HT-29 (cell line): ENCODE measurements around the gene RSPH1. TPM values are rescaled to one million over a fixed set of nuclear protein-coding genes. Genes with fewer than 3 reads are reported as not detected.
"Not testable (repeated sequence)": the region's sequence is repeated elsewhere in the genome, so short reads cannot be mapped to it uniquely, and the experiment has no call there.

ENCODE experiments used
- DNase-seq: peaks from one replicate; pipeline ENCODE4 v3.0.0-alpha.2; 2015; ENCODE audit warnings: low spot score
- total RNA-seq: library from RNA; depleted of rRNA; stranded (reverse); fragments of >200 nt; shearing (Covaris generic); gene quantifications from 2 replicates; pipeline ENCODE4 v1.2.3, GENCODE V29; 2014

RSPH1 gene
- total RNA-seq, 1 experiment from 2014 or later = 2.7 TPM

DNA sequence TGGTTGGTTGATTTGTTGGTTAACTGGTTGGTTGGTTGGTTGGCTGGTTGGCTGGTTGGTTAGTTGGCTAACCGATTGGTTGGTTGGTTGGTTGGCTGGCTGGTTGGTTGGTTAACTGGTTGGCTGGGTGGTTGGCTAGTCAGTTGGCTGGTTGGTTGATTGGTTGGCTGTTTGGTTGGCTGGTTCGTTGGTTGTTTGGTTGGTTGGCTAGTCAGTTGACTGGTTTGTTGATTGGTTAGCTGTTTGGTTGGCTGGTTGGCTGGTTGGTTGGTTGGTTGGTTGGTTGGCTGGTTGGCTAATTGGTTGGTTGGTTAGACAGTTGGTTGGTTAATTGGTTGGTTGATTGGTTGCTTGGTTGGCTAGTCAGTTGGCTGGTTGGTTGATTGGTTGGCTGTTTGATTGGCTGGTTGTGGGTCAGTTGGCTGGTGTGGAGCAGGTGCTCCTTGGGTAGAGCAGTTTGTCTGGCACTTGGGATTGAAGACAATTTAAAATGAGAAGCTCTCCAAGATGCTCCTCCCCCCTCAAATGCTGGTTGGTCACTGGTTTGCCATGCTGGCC, 6.9 kb downstream of the RSPH1 start:
- no peak for DNase-seq

DNA sequence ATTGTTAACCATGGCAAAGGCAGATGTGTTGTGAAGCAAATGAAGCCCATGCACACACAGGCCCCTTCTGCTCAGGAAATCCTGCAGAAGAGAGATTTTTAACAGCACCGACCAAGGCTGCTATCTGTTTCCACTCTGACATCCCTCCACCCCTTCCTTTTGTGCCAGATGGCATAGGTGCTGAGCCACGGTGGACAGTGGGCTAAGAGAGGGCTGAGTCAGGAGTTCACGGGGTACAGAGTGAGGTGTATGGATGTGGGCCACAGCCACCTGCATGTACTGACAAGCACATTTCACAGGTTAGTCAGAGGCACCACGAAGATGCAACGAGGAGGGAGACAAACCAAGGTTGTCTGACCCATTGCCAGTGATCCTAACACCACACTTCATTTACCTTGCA, 9.5 kb downstream of the RSPH1 start:
- DNase-seq = no peak

DNA sequence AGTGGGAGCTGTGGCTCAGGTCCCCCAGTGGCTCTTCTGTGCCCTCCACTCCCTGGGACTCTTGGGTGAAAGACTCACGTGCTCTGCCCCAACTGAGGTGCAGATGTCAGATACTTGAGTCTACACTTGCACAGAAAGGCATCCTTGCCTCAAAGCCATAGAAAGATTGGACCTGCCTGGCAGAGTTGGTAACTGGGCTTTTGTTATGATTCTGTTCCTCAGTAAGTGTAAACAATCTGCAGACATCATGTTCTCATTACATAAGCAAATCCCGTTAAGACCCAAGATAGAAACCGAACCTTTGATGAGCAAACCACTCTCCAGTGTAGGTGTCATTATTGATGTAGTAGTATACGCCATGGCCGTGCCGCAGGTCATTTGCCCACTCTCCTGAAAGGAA, 10.0 kb downstream of the RSPH1 start:
- DNase-seq = no peak

DNA sequence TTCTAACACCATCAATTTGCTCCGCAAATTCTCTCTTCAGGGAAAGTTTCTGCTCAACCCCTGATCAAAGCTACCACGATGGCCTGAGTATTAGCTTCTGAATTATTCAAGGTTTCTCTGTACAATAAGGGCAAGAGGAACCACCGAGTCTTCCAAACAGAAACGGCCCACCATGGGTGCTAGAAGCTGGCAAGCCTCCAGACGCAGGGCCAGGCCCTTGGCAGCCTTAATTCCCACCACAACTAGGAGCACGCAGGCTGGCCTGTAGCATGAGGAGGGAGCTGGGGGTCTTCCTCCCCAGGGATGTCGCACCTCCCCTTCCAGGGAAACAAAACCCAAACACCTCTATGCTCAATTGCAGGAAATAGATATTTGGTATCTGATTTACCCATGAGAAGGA, 11.1 kb downstream of the RSPH1 start:
- no peak for DNase-seq

DNA sequence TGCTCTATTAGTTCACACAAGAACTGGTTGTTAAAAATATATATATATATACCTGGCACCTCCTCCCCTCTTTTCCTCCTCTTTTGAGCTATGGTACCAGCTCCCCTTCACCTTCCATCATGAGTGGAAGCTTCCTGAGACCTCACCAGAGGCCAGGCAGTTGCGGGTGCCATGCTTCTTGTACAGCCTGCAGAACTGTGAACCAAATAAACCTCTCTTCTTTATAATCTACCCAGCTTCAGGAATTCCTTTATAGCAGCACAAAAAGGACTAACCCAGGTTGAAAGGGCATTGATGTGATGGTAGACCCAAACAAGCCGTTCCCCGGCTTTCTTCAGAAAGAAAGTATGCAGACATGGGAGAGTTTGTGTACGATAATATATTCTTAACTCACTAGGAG, 14.9 kb downstream of the RSPH1 start:
- no peak for DNase-seq

DNA sequence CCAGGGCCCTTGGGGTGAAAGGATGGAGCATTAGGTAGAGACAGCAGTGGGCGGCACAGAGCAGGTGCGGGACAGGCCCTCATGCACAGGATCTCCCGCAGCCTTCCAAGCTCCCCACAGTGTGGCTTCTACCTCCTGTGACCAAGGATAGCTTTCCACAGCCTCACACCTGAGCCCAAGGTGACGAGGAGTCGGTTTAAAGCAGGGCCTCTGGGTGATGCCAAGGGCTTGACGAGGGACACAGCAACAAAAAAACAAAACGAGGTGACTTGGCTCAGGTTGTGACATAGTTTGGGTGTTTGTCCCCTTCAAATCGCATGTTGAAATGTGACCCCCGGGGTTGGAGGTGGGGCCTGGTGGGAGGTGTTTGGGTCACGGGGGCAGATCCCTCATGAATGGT, 15.3 kb downstream of the RSPH1 start:
- DNase-seq = no peak

DNA sequence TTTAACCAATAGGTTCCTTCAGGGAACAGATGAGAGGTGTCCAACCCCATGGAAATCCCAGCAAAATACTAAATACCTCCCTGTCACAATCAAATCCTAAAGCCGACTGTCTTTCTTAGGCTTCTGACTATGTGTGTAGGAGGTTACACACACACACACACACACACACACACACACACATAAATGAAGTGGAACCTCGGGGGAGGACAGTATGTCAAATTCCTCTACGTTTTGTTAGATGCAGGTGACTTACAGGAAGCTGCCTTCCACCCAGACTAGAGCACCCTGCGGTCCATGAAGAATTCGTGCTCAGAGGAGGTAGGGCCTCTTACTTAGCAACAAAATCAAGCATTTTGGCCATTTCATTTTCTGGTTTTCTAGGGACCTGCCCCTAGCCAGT, 16.4 kb downstream of the RSPH1 start:
- DNase-seq = no peak

DNA sequence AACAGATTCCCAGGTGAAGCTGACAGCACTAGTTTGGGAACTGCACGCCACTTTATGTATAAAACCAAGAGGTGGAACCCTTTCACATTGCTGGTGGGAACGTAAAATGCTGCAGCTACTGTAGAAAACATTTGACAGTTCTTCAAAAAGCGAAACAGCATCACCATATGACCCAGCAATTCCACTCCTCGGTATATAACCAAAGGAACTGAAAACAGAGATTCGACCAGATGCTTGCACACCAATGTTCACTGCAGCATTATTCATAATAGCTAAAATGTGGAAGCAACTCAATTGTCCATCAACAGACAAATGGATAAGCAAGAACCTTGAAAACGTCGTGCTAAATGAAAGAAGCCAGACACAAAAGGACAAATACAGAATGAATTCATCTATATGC, 17.5 kb downstream of the RSPH1 start:
- no peak for DNase-seq

DNA sequence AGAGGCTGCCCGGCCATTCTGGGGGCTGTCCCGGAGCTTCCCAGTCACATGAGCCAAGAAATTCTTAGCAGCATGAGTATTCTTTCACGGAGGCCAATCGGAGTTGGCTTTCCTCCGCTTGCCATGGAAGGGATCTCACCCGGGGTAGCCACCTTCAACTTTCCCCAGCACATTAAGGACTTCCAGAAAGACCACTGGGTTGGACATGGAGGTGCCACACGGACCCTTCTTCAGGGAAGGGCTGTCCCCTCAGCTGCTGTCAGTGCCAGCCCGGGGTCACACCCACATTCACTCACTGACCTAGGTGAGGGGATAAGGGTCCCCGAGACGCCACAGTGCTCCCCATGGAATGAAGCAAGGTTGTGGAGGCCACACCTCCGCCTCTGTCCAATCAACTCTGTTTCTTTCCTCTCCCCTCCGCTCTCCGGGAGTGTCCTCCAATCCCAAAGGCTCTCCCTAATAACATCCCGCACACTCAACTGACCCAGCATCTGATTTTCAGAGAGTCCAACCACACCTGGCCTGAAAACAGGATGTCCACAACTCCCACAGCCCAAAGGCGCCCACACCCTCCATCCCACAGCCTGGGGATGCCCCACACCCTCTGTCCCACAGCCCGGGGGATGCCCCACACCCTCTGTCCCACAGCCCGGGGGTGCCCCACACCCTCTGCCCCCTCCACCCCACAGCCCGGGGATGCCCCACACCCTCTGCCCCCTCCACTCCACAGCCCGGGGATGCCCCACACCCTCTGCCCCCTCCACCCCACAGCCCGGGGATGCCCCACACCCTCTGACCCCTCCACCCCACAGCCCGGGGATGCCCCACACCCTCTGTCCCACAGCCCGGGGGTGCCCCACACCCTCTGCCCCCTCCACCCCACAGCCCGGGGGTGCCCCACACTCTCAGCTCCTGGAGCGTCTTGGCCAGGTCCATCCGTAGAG, 19.4 kb downstream of the RSPH1 start:
- DNase-seq = no peak

DNA sequence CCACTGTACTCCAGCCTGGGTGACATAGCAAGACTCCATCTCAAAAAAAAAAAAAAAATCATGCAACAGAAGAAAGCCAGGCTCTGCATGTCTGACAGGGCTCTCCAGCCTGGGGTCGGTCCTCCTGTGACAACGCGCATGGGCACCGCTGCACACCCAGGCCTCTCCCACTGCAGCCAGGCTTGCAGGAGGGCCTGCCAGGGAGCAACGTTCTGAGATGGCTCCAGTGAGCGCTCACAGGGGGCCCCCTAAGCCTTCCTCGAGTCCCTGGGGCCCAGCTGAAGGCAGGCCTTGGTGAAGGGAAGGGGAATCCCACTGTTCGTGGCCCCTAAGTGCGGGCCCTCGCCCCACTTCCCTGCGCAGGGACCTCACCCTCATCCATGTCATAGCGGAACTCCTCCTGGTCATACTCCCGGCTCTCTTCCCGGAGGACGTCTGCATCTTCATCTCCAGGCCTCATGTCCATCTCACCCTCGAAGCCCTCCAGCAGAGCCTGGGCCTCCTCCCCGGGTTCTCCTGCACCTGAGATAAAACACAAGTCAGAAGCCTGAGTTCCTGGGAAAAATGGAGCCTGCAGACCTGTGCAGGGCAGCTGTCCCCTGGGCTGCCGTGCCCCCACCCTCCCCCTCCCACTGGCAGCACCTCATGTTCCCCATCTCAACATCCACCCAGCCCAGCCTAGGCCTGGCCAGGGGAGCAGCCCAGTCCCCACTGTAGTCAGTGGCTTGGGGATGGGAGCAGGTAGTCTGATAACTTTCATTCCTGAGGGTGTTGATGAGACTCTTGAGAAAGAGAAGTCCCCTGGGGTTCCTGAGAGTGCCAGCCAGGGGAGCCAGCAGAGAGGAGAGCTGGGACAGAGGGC, 20.3 kb downstream of the RSPH1 start:
- DNase-seq = no peak

DNA sequence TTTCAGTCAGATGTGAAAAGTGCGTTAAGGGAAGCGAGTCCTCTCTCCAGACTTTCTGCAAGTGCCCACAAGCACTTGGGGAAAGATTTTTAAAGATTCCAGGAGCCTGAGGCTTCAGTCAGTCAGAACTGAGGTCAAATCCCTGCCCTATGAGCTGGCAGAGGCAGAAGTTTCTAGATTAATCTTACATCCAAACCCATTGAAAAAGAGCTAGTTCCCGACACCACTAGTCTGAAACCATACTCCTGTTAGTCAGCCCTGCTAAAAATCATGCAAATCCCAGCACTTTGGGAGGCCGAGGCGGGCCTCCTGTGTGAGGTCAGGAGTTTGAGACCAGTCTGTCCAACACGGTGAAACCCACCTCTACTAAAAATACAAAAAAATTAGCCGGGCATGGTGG, 21.0 kb downstream of the RSPH1 start:
- DNase-seq = no peak

DNA sequence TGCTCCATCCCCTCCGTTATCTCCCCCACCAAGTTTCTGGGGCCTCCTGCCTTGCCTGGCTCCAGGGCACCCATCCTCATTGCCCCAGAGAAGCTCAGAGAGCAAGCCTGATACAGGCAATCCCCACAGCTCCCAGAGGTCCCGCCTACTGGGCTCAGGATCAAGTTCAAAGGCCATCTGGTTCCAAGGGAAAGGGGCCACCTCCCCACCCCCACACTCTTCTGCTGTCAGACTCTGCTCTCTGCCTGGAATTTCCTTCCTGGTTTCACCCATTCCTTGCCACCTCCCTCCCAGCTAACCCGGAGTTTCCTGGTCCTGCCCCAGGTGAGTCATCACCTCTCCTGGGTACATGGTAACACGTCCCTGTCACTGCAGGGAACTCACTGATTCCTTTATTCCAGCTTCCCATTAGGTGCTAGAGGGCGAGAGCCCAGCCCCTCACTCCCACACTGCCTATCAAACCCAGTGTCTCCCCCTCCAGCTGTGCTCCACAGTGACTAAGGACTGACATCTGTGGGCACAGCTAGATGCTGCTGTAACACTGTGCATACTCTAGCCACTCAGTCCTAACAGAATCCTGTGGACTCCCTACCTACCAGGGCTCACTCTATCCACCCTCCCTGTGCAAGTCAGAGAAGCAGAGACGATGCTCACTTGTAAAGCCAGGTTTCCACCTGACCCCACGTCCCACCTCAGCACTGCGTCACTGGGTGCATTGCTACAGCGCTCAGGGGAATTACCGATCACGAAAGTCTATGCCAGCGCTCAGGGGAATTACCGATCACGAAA, 21.8 kb downstream of the RSPH1 start:
- DNase-seq = peak; percentile 93

DNA sequence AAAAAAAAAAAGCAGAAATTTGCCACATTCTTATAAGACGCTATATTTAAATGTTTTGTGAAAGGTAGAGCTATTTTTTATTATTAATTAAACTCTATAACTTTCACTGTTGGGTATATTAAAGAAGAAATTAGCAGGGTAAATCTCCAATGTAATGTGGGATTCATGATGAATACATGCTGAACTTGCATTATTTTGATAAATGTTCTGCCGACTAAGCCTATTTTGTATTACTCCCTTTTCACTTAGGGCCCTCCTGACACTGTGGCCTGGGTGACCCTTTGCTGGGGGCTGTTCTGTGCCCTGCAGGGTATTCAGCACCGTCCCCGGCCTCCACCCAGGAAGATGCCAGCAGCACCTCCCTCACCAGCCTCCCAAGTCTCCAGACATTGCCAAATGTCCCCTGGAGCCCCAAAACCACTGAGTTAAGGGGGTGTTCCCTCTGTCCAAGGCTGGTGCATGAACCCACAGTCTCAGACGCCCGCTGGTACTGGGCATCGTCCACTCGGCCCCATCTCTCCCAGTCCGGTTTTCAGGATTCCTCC, 22.5 kb downstream of the RSPH1 start:
- no peak for DNase-seq

DNA sequence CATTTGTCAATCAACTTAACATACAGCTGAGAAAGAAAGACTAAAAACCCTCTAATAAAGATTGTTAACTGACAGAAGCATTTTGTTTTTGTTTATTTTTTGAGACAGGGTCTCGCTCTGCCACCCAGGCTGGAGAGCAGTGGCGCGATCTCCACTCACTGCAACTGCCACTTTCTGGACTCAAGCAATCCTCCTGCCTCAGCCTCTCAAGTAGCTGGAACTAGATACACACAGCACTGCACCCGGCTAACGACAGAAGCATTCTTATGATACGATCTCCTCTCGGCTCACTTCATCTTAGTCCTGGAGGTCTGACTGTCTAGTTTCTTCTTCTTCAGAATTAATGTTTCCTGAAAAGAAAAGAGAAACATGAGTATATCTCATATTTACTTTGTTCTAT, 23.5 kb downstream of the RSPH1 start:
- DNase-seq = no peak

DNA sequence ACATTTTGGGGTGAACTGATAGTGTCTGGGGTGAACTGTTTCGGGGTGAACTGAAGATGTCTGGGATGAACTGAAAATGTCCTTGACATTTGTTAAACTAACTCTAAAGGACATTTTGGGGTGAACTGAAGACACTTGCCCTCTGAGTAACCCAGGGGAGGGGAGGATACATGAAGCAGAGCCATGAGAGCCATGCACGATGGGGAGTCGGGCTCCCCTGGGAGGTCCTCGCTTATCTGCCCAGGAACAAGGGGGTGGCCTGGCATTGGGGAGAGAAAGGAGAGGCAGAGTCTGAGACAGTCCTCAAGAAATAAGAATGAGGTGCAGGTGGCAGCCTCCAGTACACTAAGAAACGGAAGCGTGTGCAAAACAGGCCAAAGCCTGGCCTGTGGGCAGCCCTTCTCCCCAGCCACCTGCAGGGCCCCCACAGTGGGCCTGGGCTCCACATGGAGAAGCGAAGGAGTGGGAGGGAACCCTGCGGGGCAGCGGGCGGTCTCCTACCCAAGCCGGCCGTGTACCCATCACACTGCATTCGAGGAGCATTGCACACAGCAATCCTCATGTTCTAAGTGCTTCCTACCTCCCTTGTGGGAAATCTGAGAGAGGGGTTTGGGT, 24.2 kb downstream of the RSPH1 start:
- no peak for DNase-seq

DNA sequence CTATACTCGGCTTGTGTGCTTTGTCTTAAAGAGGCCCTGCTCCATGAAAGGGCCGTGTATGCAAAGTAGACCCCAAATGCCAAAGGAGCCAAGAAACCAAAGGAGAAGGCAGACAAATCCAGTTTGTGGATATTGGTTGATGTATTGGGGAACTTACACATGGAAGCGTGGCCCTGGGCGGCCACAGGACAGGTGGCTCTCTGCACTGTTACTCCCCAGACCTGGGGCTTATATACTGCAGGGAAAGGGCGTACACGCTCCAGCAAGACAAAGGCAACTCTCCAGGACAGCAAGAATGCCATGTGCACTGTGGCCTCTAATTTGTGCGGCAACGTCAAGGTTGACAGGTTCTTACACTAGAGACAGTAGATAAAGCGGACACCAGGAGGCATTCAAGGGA, 24.8 kb downstream of the RSPH1 start:
- no peak for DNase-seq

DNA sequence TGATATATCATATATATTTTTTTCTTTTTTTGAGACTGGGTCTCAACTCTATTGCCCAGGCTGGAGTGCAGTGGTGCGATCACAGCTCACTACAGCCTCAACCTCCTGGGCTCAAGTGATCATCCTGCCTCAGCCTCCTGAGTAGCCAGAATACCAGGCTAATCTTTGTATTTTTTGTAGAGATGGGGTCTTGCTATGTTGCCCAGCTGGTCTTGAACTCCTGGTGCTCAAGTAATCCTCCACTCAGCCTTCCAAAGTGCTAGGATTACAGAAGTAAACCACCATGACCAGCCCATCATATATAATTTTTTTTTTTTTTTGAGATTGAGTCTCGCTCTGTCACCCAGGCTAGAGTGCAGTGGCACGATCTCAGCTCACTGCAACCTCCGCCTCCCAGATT, 26.3 kb downstream of the RSPH1 start:
- DNase-seq = not testable (repeated sequence)

DNA sequence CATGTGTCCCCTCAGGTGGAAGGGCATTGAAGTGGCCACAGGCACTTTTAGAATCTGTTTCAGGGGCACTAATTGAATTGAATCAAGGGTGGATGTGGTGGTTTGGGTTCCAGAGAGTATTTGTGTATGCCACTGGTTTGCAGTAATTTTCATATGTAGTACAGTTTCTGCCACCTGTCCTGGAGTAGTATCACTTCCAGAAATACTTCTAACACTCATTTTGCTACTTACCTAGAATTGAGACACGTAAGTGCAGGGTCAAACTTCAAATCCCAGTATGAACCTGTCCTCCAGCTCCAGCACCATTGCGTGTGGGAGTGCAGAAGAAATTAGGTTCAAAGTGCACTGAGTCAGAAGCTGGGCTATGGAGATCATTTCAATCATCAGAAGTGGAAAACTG, 26.8 kb downstream of the RSPH1 start:
- DNase-seq = peak; percentile 64

DNA sequence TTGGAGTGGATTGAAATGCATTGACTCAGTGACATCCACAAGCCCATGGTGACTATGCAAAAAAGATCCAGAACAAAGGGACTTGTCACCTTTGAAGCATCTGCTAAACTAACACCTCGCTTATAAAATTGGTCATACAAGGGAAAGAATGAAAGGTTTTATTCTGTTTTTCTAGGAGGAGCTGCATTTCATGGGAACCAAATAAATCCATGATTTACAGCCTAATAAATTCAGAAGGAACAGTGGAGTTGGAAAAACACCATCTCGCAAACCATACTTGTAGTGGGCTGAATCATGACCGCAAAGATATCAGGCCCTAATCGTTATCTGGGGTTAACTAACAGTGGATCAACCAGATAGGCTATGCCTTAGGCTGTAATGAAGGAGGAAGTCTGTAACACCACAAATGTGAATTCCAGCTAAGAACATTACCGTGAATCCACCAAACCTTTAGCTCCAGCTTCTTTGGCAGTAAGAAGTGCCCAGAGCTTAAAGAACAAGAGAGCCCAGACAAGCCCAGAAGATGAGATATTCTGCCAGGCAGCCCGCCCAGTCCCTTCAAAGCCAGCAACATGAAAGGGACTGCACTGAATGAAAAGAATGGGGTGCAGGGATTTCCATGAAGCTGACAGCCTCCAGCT, 27.4 kb downstream of the RSPH1 start:
- peak; percentile 84 for DNase-seq
